Measurements from ENCODE around the gene LLGL1. TPM values are rescaled to one million over a fixed set of nuclear protein-coding genes. Genes with fewer than 3 reads are reported as not detected.

LLGL1 gene
- total and polyA plus RNA-seq, 2 donors (not counting 1 experiment from before 2014, with no cell fraction given), result 14.9 to 15.2 TPM

GRCh38 chr17:18281788-18282187 is 56.4 kb downstream of the LLGL1 start:
- no peak overlapping the region for H2AFZ ChIP-seq (ENCODE audit: insufficient read depth, low read depth, low read length, poor library complexity, severe bottlenecking)
- TF ChIP-seq EZH2 (IDR thresholded peaks at IDR 0.05; ENCODE audit: borderline replicate concordance, insufficient read depth, low read depth, low read length, poor library complexity, severe bottlenecking) (no peak), CTCF (IDR thresholded peaks at IDR 0.05) (no peak)
- no peak overlapping the region for H3K4me3 ChIP-seq (ENCODE audit: control extremely low read depth in 1 of 5, extremely low read depth in 1 of 5, insufficient read depth in 1 of 5, low read depth in 2 of 5, low read length in 4 of 5)
- ATAC-seq (ENCODE audit: low read depth) (no peak), DNase-seq (no peak)
- H3K4me1 ChIP-seq (ENCODE audit: control insufficient read depth in 2 of 2, insufficient read depth in 2 of 2, low read length in 2 of 2), result no peaks in the 10 kb centered on the region
- Mint-ChIP-seq H3K4me1 (no peaks in the 10 kb centered on the region), H3K9me3 (ENCODE audit: insufficient read depth) (no peaks in the 10 kb centered on the region), H3K4me3 (no peak overlapping the region), H3K27ac (no peak overlapping the region), H3K27me3 (no peaks in the 10 kb centered on the region)
- H3K9me3 ChIP-seq (ENCODE audit: control extremely low read depth in 1 of 3, control insufficient read depth in 2 of 3, insufficient read depth in 1 of 3, low read length in 2 of 3), result no peaks in the 10 kb centered on the region
- H4K20me1 ChIP-seq (ENCODE audit: control insufficient read depth, insufficient read depth, low read length, poor library complexity, severe bottlenecking), result no peaks in the 10 kb centered on the region
- no peak overlapping the region for H3K9ac ChIP-seq (ENCODE audit: low read length)
- H3K79me2 ChIP-seq (ENCODE audit: control insufficient read depth, insufficient read depth, low read length), result no peaks in the 10 kb centered on the region
- POLR2A ChIA-PET, result no interaction called here
- peaks cover 0 to 72% of the 10 kb centered on the region in 2 experiments for H3K36me3 ChIP-seq (replicated peaks in 1 of 2; ENCODE audit: control extremely low read depth in 1 of 2, control insufficient read depth in 1 of 2, extremely low read depth in 1 of 2, insufficient read depth in 2 of 2, low read length in 1 of 2)
- CTCF ChIA-PET, result no interaction called here
- no peak overlapping the region for H3K27ac ChIP-seq (ENCODE audit: low read length in 2 of 2)
- intact Hi-C loops (cut with micrococcal nuclease), result no loop called here
- H3K27me3 ChIP-seq (replicated peaks in 1 of 4; ENCODE audit: control extremely low read depth in 1 of 4, control insufficient read depth in 3 of 4, insufficient read depth in 4 of 4, low read length in 3 of 4), result no peaks in the 10 kb centered on the region
- WGBS (ENCODE audit: insufficient coverage), result 92% methylated on average over 2 of the region's 6 CpGs
- no peak overlapping the region for H3K4me2 ChIP-seq (replicated peaks; ENCODE audit: low read depth, low read length, poor library complexity, severe bottlenecking)

GRCh38 chr17:18285296-18285695 is 59.9 kb downstream of the LLGL1 start:
- DNase-seq (no peak), ATAC-seq (ENCODE audit: low read depth) (no peak)
- peaks cover 6 to 63% of the 10 kb centered on the region in 2 experiments for H3K36me3 ChIP-seq (replicated peaks in 1 of 2; ENCODE audit: control extremely low read depth in 1 of 2, control insufficient read depth in 1 of 2, extremely low read depth in 1 of 2, insufficient read depth in 2 of 2, low read length in 1 of 2)
- intact Hi-C loops (cut with micrococcal nuclease), result no loop called here
- H3K27me3 ChIP-seq (replicated peaks in 1 of 4; ENCODE audit: control extremely low read depth in 1 of 4, control insufficient read depth in 3 of 4, insufficient read depth in 4 of 4, low read length in 3 of 4), result no peaks in the 10 kb centered on the region
- whole genome bisulfite sequencing (ENCODE audit: insufficient coverage), result 99% methylated on average over 11 of the region's 11 CpGs
- H3K4me1 Mint-ChIP-seq, result no peaks in the 10 kb centered on the region
- H3K4me2 ChIP-seq (replicated peaks; ENCODE audit: low read depth, low read length, poor library complexity, severe bottlenecking), result no peak overlapping the region
- ChIA-PET POLR2A (interaction anchor here (0.6 kb wide), 1 partner anchor 76 kb away, joined by 3 read pairs; no protein-coding TSS in a partner anchor), CTCF (no interaction called here)
- no peak overlapping the region for H2AFZ ChIP-seq (ENCODE audit: insufficient read depth, low read depth, low read length, poor library complexity, severe bottlenecking)
- no peak overlapping the region for H3K4me3 ChIP-seq (ENCODE audit: control extremely low read depth in 1 of 5, extremely low read depth in 1 of 5, insufficient read depth in 1 of 5, low read depth in 2 of 5, low read length in 4 of 5)
- H3K27ac ChIP-seq (ENCODE audit: low read length in 2 of 2), result no peak overlapping the region
- H4K20me1 ChIP-seq (ENCODE audit: control insufficient read depth, insufficient read depth, low read length, poor library complexity, severe bottlenecking), result no peaks in the 10 kb centered on the region
- TF ChIP-seq EZH2 (IDR thresholded peaks at IDR 0.05; ENCODE audit: borderline replicate concordance, insufficient read depth, low read depth, low read length, poor library complexity, severe bottlenecking) (no peak), CTCF (IDR thresholded peaks at IDR 0.05) (no peak)
- H3K79me2 ChIP-seq (ENCODE audit: control insufficient read depth, insufficient read depth, low read length), result no peaks in the 10 kb centered on the region
- no peaks in the 10 kb centered on the region for H3K4me1 ChIP-seq (ENCODE audit: control insufficient read depth in 2 of 2, insufficient read depth in 2 of 2, low read length in 2 of 2)
- H3K9me3 ChIP-seq (ENCODE audit: control extremely low read depth in 1 of 3, control insufficient read depth in 2 of 3, insufficient read depth in 1 of 3, low read length in 2 of 3), result no peaks in the 10 kb centered on the region
- no peak overlapping the region for H3K9ac ChIP-seq (ENCODE audit: low read length)
- H3K27me3 Mint-ChIP-seq, result no peaks in the 10 kb centered on the region
- H3K27ac Mint-ChIP-seq, result no peak overlapping the region
- no peaks in the 10 kb centered on the region for H3K9me3 Mint-ChIP-seq (ENCODE audit: insufficient read depth)
- H3K4me3 Mint-ChIP-seq, result no peak overlapping the region

Data from B cell (primary cell).